Lower leg skin (tissue), 4 donors: ENCODE results near the gene OR10H5. TPM values are rescaled to one million over a fixed set of nuclear protein-coding genes. Genes with fewer than 3 reads are reported as not detected.

ENCODE experiments used
- DNase-seq, 2 donors: peaks; one replicate each; pipeline ENCODE4 v3.0.0-alpha.2; 2019; ENCODE audit warnings: low spot score in 2 of 2
- H3K4me3 ChIP-seq: fragments of 200-600 bp; sonication (generic); 2 replicates; pipeline ENCODE4 v1.5.1; 2017; ENCODE audit warnings: mild to moderate bottlenecking, low read depth; ENCODE audit not compliant: poor library complexity, severe bottlenecking
- CTCF ChIP-seq, 3 donors: fragments of 450-650 bp; IDR thresholded peaks; one replicate each; pipeline ENCODE4 v1.5.1; 2016; ENCODE audit warnings: antibody characterized with exemption in 3 of 3, mild to moderate bottlenecking in 3 of 3, moderate library complexity in 2 of 3
- POLR2A ChIP-seq, 2 donors: fragments of 450-650 bp; IDR thresholded peaks; one replicate each; pipeline ENCODE4 v1.6.1; 2016 to 2017; ENCODE audit warnings: antibody characterized with exemption in 2 of 2, mild to moderate bottlenecking in 1 of 2, moderate library complexity in 1 of 2
- WGBS, 2 donors: methylation state at CpG; one replicate each; pipeline ENCODE4 v1.1.5; 2018; 5-methylcytosine and 5-hydroxymethylcytosine counted together
- intact Hi-C: fragments of 100-400 bp; cut with DNase I; formaldehyde crosslinking; loops from one replicate; pipeline ENCODE4 v1.15.0; 2023; ENCODE audit warnings: low total_unique reads
- total RNA-seq, 4 donors: library from RNA; depleted of rRNA; stranded (reverse); fragments of >200 nt; gene quantifications; one replicate each; pipeline ENCODE4 v1.1.0, GENCODE V29; 2016

The OR10H5 gene
- total RNA-seq, 4 donors from 2014 or later = not detected

GRCh38 chr19:15850385-15850784 is 62.9 kb downstream of the OR10H5 start:
- intact Hi-C loops = loop anchor here (5.0 kb wide), 1 partner anchor 1988 kb away; no protein-coding TSS in a partner anchor
- no peak for DNase-seq
- TF ChIP-seq CTCF (IDR thresholded peaks at IDR 0.05) = no peak
- no peak for TF ChIP-seq POLR2A (IDR thresholded peaks at IDR 0.05)
- H3K4me3 ChIP-seq = no peak overlapping the region
- 69 to 77% methylated on average over 3 of the region's 3 CpGs for WGBS, 2 donors

Other genes starting within 250 kb of the OR10H5 start
- gene CYP4F8, start 172.4 kb upstream of the OR10H5 start, total RNA-seq = 10 to 100 TPM in 2 of 4 donors, 1 to 10 TPM in 2; 4.6 to 16.4 (median 9.1) TPM
- gene CYP4F3, start 146.8 kb upstream of the OR10H5 start, total RNA-seq = 1 to 10 TPM; 6.3 to 9.7 (median 8.4) TPM
- gene CYP4F12, start 114.6 kb upstream of the OR10H5 start, total RNA-seq = 100 to 1,000 TPM in 1 of 4 donors, 10 to 100 TPM in 3; 40.8 to 100 (median 85.7) TPM
- not detected for gene OR10H2, start 59.6 kb upstream of the OR10H5 start, total RNA-seq
- gene OR10H3, start 49.7 kb upstream of the OR10H5 start, total RNA-seq = not detected
- gene OR10H1, start 28.0 kb downstream of the OR10H5 start, total RNA-seq = under 1 TPM in 2 of 4 donors, not detected in 2; 0.06 to 0.30 TPM
- 1 to 10 TPM in 3 of 4 donors, under 1 TPM in 1; 0.91 to 4.2 (median 2.9) TPM for gene CYP4F2, start 110.4 kb downstream of the OR10H5 start, total RNA-seq
- gene CYP4F11, start 146.9 kb downstream of the OR10H5 start, total RNA-seq = 1 to 10 TPM in 2 of 4 donors, under 1 TPM in 2; 0.12 to 1.4 (median 0.66) TPM
- not detected for gene OR10H4, start 161.3 kb downstream of the OR10H5 start, total RNA-seq